Measurements from ENCODE around the gene CLTRN.

DNA sequence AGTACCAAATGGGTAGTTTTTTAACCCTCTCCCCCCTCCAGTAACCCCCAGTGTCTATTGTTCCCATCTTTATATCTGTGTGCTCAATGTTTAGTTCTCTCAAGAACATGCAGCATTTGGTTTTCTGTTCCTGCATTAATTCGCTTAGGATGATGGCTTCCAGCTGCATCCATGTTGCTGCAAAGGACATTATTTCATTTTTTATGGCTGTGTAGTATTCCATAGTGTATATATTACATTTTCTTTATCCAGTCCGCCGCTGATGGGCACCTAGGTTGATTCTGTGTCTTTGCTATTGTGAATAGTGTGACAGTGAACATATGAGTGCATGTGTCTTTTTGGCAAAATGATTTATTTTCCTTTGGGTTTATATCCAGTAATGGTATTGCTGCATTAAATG is 31.9 kb upstream of the CLTRN start:
- TF ChIP-seq, protein P1, sequence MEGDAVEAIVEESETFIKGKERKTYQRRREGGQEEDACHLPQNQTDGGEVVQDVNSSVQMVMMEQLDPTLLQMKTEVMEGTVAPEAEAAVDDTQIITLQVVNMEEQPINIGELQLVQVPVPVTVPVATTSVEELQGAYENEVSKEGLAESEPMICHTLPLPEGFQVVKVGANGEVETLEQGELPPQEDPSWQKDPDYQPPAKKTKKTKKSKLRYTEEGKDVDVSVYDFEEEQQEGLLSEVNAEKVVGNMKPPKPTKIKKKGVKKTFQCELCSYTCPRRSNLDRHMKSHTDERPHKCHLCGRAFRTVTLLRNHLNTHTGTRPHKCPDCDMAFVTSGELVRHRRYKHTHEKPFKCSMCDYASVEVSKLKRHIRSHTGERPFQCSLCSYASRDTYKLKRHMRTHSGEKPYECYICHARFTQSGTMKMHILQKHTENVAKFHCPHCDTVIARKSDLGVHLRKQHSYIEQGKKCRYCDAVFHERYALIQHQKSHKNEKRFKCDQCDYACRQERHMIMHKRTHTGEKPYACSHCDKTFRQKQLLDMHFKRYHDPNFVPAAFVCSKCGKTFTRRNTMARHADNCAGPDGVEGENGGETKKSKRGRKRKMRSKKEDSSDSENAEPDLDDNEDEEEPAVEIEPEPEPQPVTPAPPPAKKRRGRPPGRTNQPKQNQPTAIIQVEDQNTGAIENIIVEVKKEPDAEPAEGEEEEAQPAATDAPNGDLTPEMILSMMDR (conservative IDR thresholded peaks at IDR 0.05; ENCODE audit: low read length), result no peak
- no peak for TF ChIP-seq EZH2phosphoT487 (IDR thresholded peaks at IDR 0.05; ENCODE audit: borderline replicate concordance)
